Measurements from ENCODE around the gene NPTN. TPM values are rescaled to one million over a fixed set of nuclear protein-coding genes. Genes with fewer than 3 reads are reported as not detected.

NPTN gene
- total RNA-seq, 1 donor from 2014 or later: 86.6 TPM

- Mint-ChIP-seq H3K27ac (ENCODE audit: unreplicated experiment) (no peak overlapping the region), H3K27me3 (ENCODE audit: unreplicated experiment) (peaks cover 3% of the 10 kb centered on the region), H3K9me3 (ENCODE audit: unreplicated experiment) (no peaks in the 10 kb centered on the region), H3K4me3 (ENCODE audit: unreplicated experiment) (peak overlapping the region; percentile 90), H3K36me3 (ENCODE audit: unreplicated experiment) (no peaks in the 10 kb centered on the region), H3K4me1 (ENCODE audit: low read depth, unreplicated experiment) (peaks cover 41% of the 10 kb centered on the region)
- TF ChIP-seq CTCF (IDR thresholded peaks at IDR 0.05; ENCODE audit: partially characterized antibody, unreplicated experiment): peak; percentile 14
- DNase-seq: no peak
Observed at GRCh38 chr15:73629798-73630429, 3.3 kb downstream of the NPTN start.

DNA sequence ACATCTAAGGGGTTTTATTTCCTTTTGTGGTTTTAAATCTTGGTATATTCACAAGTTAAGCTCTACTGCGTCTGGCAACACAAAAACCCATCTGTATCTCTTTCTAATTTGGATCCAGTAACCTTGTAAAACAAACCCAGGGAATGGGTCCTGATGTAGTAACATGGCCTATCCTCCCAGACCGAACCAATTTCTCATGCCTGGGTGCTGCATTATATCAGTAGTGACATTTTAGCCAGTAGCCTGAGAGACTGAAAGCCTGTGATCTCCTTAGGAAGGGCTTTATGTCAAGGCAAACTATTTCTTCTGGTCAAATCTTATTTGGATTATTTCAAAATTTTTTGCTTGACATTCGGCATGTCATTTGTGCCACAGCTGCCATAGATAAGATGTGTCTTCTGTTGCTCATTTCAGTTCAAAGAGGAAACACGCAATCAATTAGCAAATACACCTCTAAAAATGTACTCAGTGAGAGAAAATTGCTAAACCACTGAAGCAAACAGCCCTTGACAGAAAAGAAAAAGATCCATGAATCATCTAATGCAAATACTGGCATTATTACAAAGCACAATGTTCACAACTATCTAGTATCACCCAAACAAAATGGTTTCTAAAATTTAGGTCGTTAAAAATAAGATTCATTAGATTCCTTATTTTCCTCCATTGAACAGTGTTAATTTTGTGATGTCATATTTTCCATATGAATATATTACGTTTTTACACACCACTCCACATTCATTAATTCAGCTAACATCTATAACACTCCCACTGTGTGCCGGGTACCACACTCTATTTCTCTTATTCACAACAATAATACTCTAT, 4.0 kb downstream of the NPTN start:
- H3K9me3 Mint-ChIP-seq (ENCODE audit: unreplicated experiment): no peaks in the 10 kb centered on the region
- TF ChIP-seq CTCF (IDR thresholded peaks at IDR 0.05; ENCODE audit: partially characterized antibody, unreplicated experiment): no peak
- H3K36me3 Mint-ChIP-seq (ENCODE audit: unreplicated experiment): no peaks in the 10 kb centered on the region
- H3K4me3 Mint-ChIP-seq (ENCODE audit: unreplicated experiment): peak overlapping the region; percentile 90
- no peak for DNase-seq
- peaks cover 3% of the 10 kb centered on the region for H3K27me3 Mint-ChIP-seq (ENCODE audit: unreplicated experiment)
- H3K27ac Mint-ChIP-seq (ENCODE audit: unreplicated experiment): peak overlapping the region; percentile 12
- peaks cover 44% of the 10 kb centered on the region for H3K4me1 Mint-ChIP-seq (ENCODE audit: low read depth, unreplicated experiment)

DNA sequence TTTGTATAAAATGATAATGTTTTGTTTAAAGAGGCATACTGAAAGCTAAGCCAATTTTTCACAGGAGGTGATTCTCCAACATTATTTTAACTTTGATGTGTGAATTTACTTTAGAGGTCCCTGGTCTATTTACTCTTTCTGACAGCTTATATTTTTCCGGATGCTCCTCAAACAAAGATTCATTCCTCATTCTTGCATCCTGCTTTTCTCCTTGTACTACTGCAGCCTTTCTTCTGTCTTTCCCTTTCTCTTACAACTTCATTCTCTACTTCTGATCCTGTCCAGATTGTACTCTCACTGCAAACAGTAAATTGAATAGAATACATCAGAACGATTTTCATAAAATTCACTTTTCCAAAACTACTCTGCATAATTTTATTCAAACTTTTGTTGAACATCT, 5.1 kb downstream of the NPTN start:
- Mint-ChIP-seq H3K27ac (ENCODE audit: unreplicated experiment) (peak overlapping the region; percentile 13), H3K4me3 (ENCODE audit: unreplicated experiment) (peak overlapping the region; percentile 16), H3K9me3 (ENCODE audit: unreplicated experiment) (no peaks in the 10 kb centered on the region), H3K27me3 (ENCODE audit: unreplicated experiment) (no peaks in the 10 kb centered on the region), H3K4me1 (ENCODE audit: low read depth, unreplicated experiment) (peaks cover 43% of the 10 kb centered on the region), H3K36me3 (ENCODE audit: unreplicated experiment) (no peaks in the 10 kb centered on the region)
- no peak for DNase-seq
- TF ChIP-seq CTCF (IDR thresholded peaks at IDR 0.05; ENCODE audit: partially characterized antibody, unreplicated experiment): no peak

- Mint-ChIP-seq H3K4me1 (ENCODE audit: low read depth, unreplicated experiment) (peaks cover 43% of the 10 kb centered on the region), H3K4me3 (ENCODE audit: unreplicated experiment) (no peak overlapping the region), H3K9me3 (ENCODE audit: unreplicated experiment) (peaks cover 1% of the 10 kb centered on the region), H3K27me3 (ENCODE audit: unreplicated experiment) (no peaks in the 10 kb centered on the region), H3K36me3 (ENCODE audit: unreplicated experiment) (no peaks in the 10 kb centered on the region), H3K27ac (ENCODE audit: unreplicated experiment) (no peak overlapping the region)
- DNase-seq: no peak
- TF ChIP-seq CTCF (IDR thresholded peaks at IDR 0.05; ENCODE audit: partially characterized antibody, unreplicated experiment): no peak
Observed at GRCh38 chr15:73626072-73626471, 7.1 kb downstream of the NPTN start.

DNA sequence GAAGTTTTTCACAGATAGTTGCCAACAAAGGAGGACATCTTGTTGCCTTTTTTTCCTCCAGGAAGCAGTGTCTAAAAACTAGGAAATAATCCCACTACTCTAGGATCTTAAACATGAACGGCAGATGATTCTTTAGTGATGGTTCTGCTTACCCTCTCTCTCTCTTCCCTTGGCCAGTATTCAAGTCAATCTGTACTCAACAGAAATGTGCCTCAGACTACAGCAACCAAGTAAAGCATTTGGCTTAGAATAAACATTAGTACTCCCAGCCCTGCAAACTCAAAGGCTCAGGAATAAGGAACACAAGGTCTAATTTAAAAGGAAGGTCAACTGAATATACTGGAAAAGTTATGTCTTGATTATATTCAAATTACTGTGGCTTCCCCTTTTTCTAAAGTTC, 8.7 kb downstream of the NPTN start:
- no peak overlapping the region for H3K27ac Mint-ChIP-seq (ENCODE audit: unreplicated experiment)
- H3K4me3 Mint-ChIP-seq (ENCODE audit: unreplicated experiment): no peak overlapping the region
- H3K27me3 Mint-ChIP-seq (ENCODE audit: unreplicated experiment): no peaks in the 10 kb centered on the region
- peaks cover 1% of the 10 kb centered on the region for H3K9me3 Mint-ChIP-seq (ENCODE audit: unreplicated experiment)
- no peak for DNase-seq
- peaks cover 41% of the 10 kb centered on the region for H3K4me1 Mint-ChIP-seq (ENCODE audit: low read depth, unreplicated experiment)
- no peak for TF ChIP-seq CTCF (IDR thresholded peaks at IDR 0.05; ENCODE audit: partially characterized antibody, unreplicated experiment)
- H3K36me3 Mint-ChIP-seq (ENCODE audit: unreplicated experiment): no peaks in the 10 kb centered on the region
